ENCODE measurements around the gene HIRA.
A peak's percentile ranks its signal among the peaks of the same experiment; 100 is the strongest.

The HIRA gene

GRCh38 chr22:19448739-19449421 is 17.3 kb upstream of the HIRA start:
- Histone ChIP-seq H3K4me3 (ENCODE audit: low read length) (peak overlapping the region; percentile 97), H4K20me1 (ENCODE audit: control insufficient read depth, insufficient read depth, low read depth, low read length) (0 out of 2 replicates have a peak, but pooled peaks cover 6% of the 10 kb centered on the region), H3F3A (ENCODE audit: control insufficient read depth, insufficient read depth) (peaks cover 10% of the 10 kb centered on the region; the same call in 1 of the 2 replicates), H3K4me2 (ENCODE audit: low read length) (peak overlapping the region; percentile 98), H3K27ac (ENCODE audit: low read depth, low read length) (peak overlapping the region; percentile 78), H3K9me2 (replicated peaks; ENCODE audit: control insufficient read depth, low read length) (no peaks in the 10 kb centered on the region), H3K79me2 (ENCODE audit: control insufficient read depth, low read length) (peaks cover 58% of the 10 kb centered on the region), H3K4me1 (ENCODE audit: control insufficient read depth, low read length) (peaks cover 24% of the 10 kb centered on the region), H3K27me3 (ENCODE audit: control insufficient read depth, low read length) (no peaks in the 10 kb centered on the region), H3K9me3 (ENCODE audit: control insufficient read depth, insufficient read depth, low read length) (no peaks in the 10 kb centered on the region), H3K36me3 (ENCODE audit: control insufficient read depth, low read length) (peaks cover 71% of the 10 kb centered on the region)
- no peak for TF ChIP-seq EZH2phosphoT487 (IDR thresholded peaks at IDR 0.05; ENCODE audit: borderline replicate concordance, low read length)
- TF ChIP-seq CTCF (IDR thresholded peaks at IDR 0.05; ENCODE audit: low read depth, low read length, poor library complexity, severe bottlenecking): no peak

DNA sequence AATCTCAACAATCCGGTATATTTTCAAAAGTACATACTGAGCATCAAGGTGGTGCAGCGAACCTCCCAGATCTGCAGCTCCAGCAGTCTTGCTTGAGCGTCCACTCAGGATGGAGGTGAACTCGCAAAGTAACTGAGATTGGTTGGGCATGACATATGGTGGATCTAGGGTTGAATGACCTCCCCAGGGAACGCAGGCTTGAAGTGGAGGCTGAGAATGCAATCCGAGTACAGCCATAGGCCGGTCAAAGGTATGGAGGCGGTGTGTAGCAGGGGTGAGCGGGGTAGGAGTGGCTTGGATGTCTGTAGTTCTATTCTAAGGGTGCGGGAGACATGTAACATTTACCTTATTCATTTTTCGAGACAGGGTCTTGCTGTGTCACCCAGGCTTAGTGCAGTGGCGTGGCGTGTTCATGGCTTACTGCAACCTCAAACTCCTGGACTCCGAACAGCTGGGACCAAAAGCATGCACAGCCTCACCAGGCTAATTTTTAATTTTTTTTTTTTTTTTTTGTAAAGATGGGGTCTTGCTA is 16.6 kb upstream of the HIRA start:
- H3K79me2 ChIP-seq (ENCODE audit: control insufficient read depth, low read length): peaks cover 65% of the 10 kb centered on the region
- H3K4me2 ChIP-seq (ENCODE audit: low read length): peak overlapping the region; percentile 98
- peaks cover 10% of the 10 kb centered on the region; the same call in 1 of the 2 replicates for H3F3A ChIP-seq (ENCODE audit: control insufficient read depth, insufficient read depth)
- H3K27me3 ChIP-seq (ENCODE audit: control insufficient read depth, low read length): no peaks in the 10 kb centered on the region
- peak overlapping the region; percentile 97 for H3K4me3 ChIP-seq (ENCODE audit: low read length)
- TF ChIP-seq CTCF (IDR thresholded peaks at IDR 0.05; ENCODE audit: low read depth, low read length, poor library complexity, severe bottlenecking) (no peak), EZH2phosphoT487 (IDR thresholded peaks at IDR 0.05; ENCODE audit: borderline replicate concordance, low read length) (no peak)
- peaks cover 24% of the 10 kb centered on the region for H3K4me1 ChIP-seq (ENCODE audit: control insufficient read depth, low read length)
- no peaks in the 10 kb centered on the region for H3K9me3 ChIP-seq (ENCODE audit: control insufficient read depth, insufficient read depth, low read length)
- no peaks in the 10 kb centered on the region for H3K9me2 ChIP-seq (replicated peaks; ENCODE audit: control insufficient read depth, low read length)
- H3K27ac ChIP-seq (ENCODE audit: low read depth, low read length): peak overlapping the region; percentile 78
- 0 out of 2 replicates have a peak, but pooled peaks cover 9% of the 10 kb centered on the region for H4K20me1 ChIP-seq (ENCODE audit: control insufficient read depth, insufficient read depth, low read depth, low read length)
- H3K36me3 ChIP-seq (ENCODE audit: control insufficient read depth, low read length): peaks cover 71% of the 10 kb centered on the region

- H3K4me3 ChIP-seq (ENCODE audit: low read length): peak within 1 kb of the TSS; percentile 97
- peaks cover 24% of the 10 kb centered on the region for H3K4me1 ChIP-seq (ENCODE audit: control insufficient read depth, low read length)
- H3K27ac ChIP-seq (ENCODE audit: low read depth, low read length): peak within 1 kb of the TSS; percentile 78
- H4K20me1 ChIP-seq (ENCODE audit: control insufficient read depth, insufficient read depth, low read depth, low read length): 0 out of 2 replicates have a peak, but pooled peaks cover 12% of the 10 kb centered on the region
- H3K79me2 ChIP-seq (ENCODE audit: control insufficient read depth, low read length): peaks cover 72% of the 10 kb centered on the region
- no peaks in the 10 kb centered on the region for H3K9me3 ChIP-seq (ENCODE audit: control insufficient read depth, insufficient read depth, low read length)
- TF ChIP-seq CTCF (IDR thresholded peaks at IDR 0.05; ENCODE audit: low read depth, low read length, poor library complexity, severe bottlenecking) (no peak), EZH2phosphoT487 (IDR thresholded peaks at IDR 0.05; ENCODE audit: borderline replicate concordance, low read length) (no peak)
- H3F3A ChIP-seq (ENCODE audit: control insufficient read depth, insufficient read depth): peaks cover 10% of the 10 kb centered on the region; the same call in 1 of the 2 replicates
- no peaks in the 10 kb centered on the region for H3K27me3 ChIP-seq (ENCODE audit: control insufficient read depth, low read length)
- H3K4me2 ChIP-seq (ENCODE audit: low read length): peak within 1 kb of the TSS; percentile 98
- no peaks in the 10 kb centered on the region for H3K9me2 ChIP-seq (replicated peaks; ENCODE audit: control insufficient read depth, low read length)
- peaks cover 69% of the 10 kb centered on the region for H3K36me3 ChIP-seq (ENCODE audit: control insufficient read depth, low read length)
These were observed 16.0 kb upstream of the HIRA start, which contains the start of gene C22orf39 for GRCh38 chr22:19447330-19448075. C22orf39 (minus strand) TSS chr22:19447711; CDS start chr22:19447688, 23 bp downstream.

Data from DOHH2 (cell line).